GM12892 (cell line): ENCODE data around the gene NOXO1.
"Not testable (repeated sequence)": the region's sequence is repeated elsewhere in the genome, so short reads cannot be mapped to it uniquely, and the experiment has no call there.

Experiments
- DNase-seq: peaks from one replicate; pipeline ENCODE4 v3.0.0; 2011; ENCODE audit not compliant: insufficient read length
- FAIRE-seq: peaks from 2 replicates; lab custom pipeline; 2011; peaks lifted over from hg19 to GRCh38; lab: Jason Lieb, UNC
- POLR2A ChIP-seq: IDR thresholded peaks from 2 replicates; pipeline ENCODE4 v1.6.1; 2011; ENCODE audit warnings: low read depth, low read length, control low read depth
- POLR2AphosphoS5 ChIP-seq: IDR thresholded peaks from 2 replicates; pipeline ENCODE4 v1.6.1; 2011; ENCODE audit warnings: low read depth, low read length, control low read depth
- TAF1 ChIP-seq: IDR thresholded peaks from 2 replicates; pipeline ENCODE4 v1.6.1; 2011; ENCODE audit warnings: low read depth, mild to moderate bottlenecking, control low read depth, low read length, borderline replicate concordance

Gene NOXO1

GRCh38 chr16:1962161-1963153 lies 18.8 kb downstream of the NOXO1 start:
- FAIRE-seq, DNase-seq: not testable (repeated sequence)
- peak; percentile 71; the same call in 1 of the 2 replicates for TF ChIP-seq POLR2A
- peak; percentile 56; the same call in 1 of the 2 replicates for TF ChIP-seq POLR2AphosphoS5

GRCh38 chr16:1961651-1962067 lies 19.6 kb downstream of the NOXO1 start:
- no peak for FAIRE-seq
- TF ChIP-seq TAF1 (no peak), POLR2AphosphoS5 (no peak), POLR2A (no peak)
- DNase-seq, result no peak

- peak; percentile 53 for FAIRE-seq
- no peak for DNase-seq
- peak; percentile 98 for TF ChIP-seq POLR2AphosphoS5
- no peak for TF ChIP-seq TAF1
- peak; percentile 91 for TF ChIP-seq POLR2A
These were observed 20.3 kb downstream of the NOXO1 start for GRCh38 chr16:1960665-1961630.

GRCh38 chr16:1959269-1960039 lies 21.8 kb downstream of the NOXO1 start, which contains the start of gene NDUFB10:
TSS of gene NDUFB10 (plus strand) at chr16:1959538. CDS start at chr16:1959625, 87 bp downstream.
- TF ChIP-seq POLR2A (peak; percentile 86), TAF1 (0 out of 2 replicates have a peak, but pooled peaks have one; percentile 28), POLR2AphosphoS5 (peak; percentile 67)
- FAIRE-seq (peak; percentile 95), DNase-seq (peak; percentile 87)

- FAIRE-seq (no peak), DNase-seq (no peak)
- TF ChIP-seq POLR2AphosphoS5 (no peak), TAF1 (no peak), POLR2A (no peak)
These were observed 22.5 kb downstream of the NOXO1 start for GRCh38 chr16:1958715-1959268.

GRCh38 chr16:1958143-1958491 lies 23.2 kb downstream of the NOXO1 start:
- FAIRE-seq, DNase-seq: not testable (repeated sequence)

- not testable (repeated sequence) for FAIRE-seq, DNase-seq
These were observed 23.7 kb downstream of the NOXO1 start for GRCh38 chr16:1957434-1958142.

- no peak for DNase-seq
- no peak for FAIRE-seq
- TF ChIP-seq POLR2AphosphoS5 (no peak), TAF1 (no peak), POLR2A (no peak)
These were observed 27.5 kb downstream of the NOXO1 start for GRCh38 chr16:1953734-1954133.

GRCh38 chr16:1950559-1950958 lies 30.7 kb downstream of the NOXO1 start:
- TF ChIP-seq TAF1, result no peak
- no peak for TF ChIP-seq POLR2AphosphoS5
- no peak for TF ChIP-seq POLR2A

GRCh38 chr16:1950047-1950446 lies 31.2 kb downstream of the NOXO1 start:
- DNase-seq (no peak), FAIRE-seq (no peak)
- no peak for TF ChIP-seq POLR2AphosphoS5
- no peak for TF ChIP-seq POLR2A
- TF ChIP-seq TAF1, result no peak

More at GRCh38 chr16:1950559-1950958, 30.7 kb downstream of the NOXO1 start:
- no peak for DNase-seq
- FAIRE-seq, result no peak
